IPS-18c (cell line): ENCODE results near the gene FOLR2.
"Not testable (repeated sequence)": the region's sequence is repeated elsewhere in the genome, so short reads cannot be mapped to it uniquely, and the experiment has no call there.

Experiments used
- H3K4me3 ChIP-seq: 2 replicates; pipeline ENCODE4 v1.7.0; 2013; ENCODE audit warnings: low read depth, mild to moderate bottlenecking, low read length, moderate library complexity; ENCODE audit not compliant: insufficient read depth
- H3K9me3 ChIP-seq: one replicate; pipeline ENCODE4 v1.6.1; 2013; ENCODE audit warnings: mild to moderate bottlenecking, low read length, moderate library complexity; ENCODE audit not compliant: control insufficient read depth, insufficient read depth

Gene FOLR2

GRCh38 chr11:72245263-72245816 lies 28.7 kb downstream of the FOLR2 start:
- Histone ChIP-seq H3K9me3 (no peaks in the 10 kb centered on the region), H3K4me3 (peak overlapping the region; percentile 65)

DNA sequence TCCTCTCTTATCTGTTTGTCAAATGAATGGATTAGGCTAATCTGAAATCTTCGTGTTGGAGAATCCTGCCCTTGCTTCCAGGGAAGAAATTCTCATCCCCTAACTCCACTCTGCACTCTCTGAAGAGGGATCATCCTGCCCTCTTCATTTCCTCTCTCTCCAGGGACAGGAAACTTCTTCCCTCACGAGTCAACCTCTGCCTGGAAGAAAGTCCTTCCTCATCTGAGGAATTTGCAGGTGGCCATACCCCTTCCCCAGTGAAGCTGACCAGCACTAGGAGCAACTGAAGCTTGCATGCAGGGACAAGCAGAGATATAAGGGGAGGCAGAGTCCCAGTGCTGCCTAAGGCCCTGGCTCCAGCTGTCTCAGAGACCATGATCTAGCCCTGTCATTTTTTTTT lies 31.0 kb downstream of the FOLR2 start:
- no peak overlapping the region for H3K4me3 ChIP-seq
- no peaks in the 10 kb centered on the region for H3K9me3 ChIP-seq

DNA sequence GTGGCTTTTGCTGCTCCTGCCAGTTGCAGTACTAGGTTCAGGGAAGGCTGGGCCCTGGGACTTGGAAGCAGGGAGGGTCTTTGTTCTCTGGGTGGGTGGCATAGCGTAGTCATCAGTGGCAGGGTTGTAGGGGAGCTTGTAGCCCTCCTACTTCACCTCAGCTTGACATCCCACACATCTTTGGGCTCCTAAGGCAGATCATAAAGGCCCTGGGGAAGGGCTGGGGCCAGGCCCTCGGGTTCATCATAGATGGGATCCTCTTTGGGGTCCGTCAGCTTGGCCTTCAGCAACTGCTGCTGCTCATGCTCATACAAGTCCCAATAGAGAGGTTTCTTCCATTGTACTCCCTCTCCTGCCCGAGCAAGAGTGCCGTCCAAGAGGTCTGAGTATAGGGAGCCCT lies 33.4 kb downstream of the FOLR2 start:
- Histone ChIP-seq H3K4me3 (no peak overlapping the region), H3K9me3 (no peaks in the 10 kb centered on the region)

DNA sequence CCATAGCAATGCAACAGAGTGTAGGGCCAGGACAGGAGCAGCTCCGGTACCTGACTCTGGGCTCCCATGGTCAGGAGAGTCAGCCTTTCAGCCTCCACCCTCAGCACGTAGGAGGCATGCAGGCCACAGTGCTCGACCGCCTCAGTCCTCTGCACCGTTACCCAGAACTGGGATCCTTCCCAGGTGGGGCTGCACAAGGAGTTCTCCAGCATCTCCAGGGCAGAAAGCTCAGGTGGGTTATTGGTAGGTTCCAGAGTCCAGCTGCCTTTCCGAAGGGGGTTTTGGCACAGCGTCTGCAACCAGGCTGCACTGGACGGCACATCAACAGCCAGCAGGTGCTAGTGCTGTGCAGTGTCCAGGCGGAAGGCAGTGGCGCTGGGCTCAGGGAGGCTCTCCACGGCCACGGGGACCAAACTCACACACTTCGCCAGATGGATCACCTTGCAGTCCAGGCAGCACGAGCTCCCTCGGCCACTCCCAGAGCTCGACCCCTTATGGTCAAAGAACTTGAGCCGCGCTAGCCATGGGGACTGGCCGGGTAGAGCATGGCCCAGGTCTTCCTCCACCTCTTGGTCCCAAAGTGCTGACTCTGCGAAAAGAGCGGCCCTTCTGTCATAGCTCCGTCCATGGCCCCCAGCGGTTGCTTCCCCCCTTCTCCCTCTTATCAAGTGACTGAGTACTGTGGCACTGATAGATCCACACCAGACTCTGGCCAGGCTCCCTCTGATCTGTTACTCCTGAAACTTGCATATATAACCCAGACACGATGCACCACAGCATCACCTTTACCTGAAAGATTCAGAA lies 34.3 kb downstream of the FOLR2 start:
- Histone ChIP-seq H3K4me3 (no peak overlapping the region), H3K9me3 (no peaks in the 10 kb centered on the region)

GRCh38 chr11:72251614-72252013 lies 35.0 kb downstream of the FOLR2 start:
- no peaks in the 10 kb centered on the region for H3K9me3 ChIP-seq
- no peak overlapping the region for H3K4me3 ChIP-seq

- Histone ChIP-seq H3K9me3 (no peaks in the 10 kb centered on the region), H3K4me3 (no peak overlapping the region)
Observed at GRCh38 chr11:72253392-72253791, 36.8 kb downstream of the FOLR2 start.

- H3K4me3 ChIP-seq: no peak overlapping the region
- H3K9me3 ChIP-seq: no peaks in the 10 kb centered on the region
Observed at GRCh38 chr11:72254299-72254993, 37.9 kb downstream of the FOLR2 start.

GRCh38 chr11:72257570-72257969 lies 41.0 kb downstream of the FOLR2 start:
- Histone ChIP-seq H3K4me3 (no peak overlapping the region), H3K9me3 (no peaks in the 10 kb centered on the region)

DNA sequence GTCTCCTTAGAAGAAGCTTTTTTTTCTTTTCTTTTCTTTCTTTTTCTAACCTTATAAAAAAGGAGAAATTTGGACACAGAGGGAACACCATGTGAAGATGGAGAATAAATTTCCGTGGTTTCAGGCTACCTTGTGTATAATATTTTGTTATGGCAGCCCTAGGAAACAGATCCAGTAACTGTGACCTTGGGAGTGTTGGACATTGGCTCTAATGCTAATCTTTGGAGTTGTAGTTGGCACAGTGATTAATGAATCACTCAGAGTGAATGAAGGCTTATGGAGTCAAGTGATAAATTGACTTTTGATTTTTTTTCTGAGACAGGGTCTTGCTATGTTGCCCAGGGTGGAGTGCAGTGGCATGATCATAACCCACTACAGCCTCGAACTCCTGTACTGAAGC lies 42.9 kb downstream of the FOLR2 start:
- Histone ChIP-seq H3K9me3 (no peaks in the 10 kb centered on the region), H3K4me3 (no peak overlapping the region)

- H3K9me3 ChIP-seq: no peaks in the 10 kb centered on the region
- no peak overlapping the region for H3K4me3 ChIP-seq
Observed at GRCh38 chr11:72260574-72260973, 44.0 kb downstream of the FOLR2 start.

DNA sequence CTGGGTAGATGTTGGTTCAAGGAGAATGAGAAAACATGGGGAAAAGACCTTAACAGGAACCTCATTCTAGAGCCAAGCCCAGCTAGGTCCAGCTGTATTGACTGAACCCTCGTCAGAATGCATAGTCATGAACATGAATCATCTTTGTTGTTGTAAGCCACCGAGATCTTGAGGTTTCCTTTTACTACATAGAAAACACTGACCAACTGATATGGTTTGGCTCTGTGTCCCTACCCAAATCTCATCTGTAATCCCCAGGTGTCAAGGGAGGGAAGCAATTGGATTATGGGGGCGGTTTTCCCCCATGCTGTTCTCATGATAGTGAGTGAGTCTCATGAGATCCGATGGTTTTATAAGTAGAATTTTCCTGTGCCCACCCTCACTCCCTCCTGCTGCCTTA lies 46.8 kb downstream of the FOLR2 start:
- H3K9me3 ChIP-seq: no peaks in the 10 kb centered on the region
- H3K4me3 ChIP-seq: no peak overlapping the region

DNA sequence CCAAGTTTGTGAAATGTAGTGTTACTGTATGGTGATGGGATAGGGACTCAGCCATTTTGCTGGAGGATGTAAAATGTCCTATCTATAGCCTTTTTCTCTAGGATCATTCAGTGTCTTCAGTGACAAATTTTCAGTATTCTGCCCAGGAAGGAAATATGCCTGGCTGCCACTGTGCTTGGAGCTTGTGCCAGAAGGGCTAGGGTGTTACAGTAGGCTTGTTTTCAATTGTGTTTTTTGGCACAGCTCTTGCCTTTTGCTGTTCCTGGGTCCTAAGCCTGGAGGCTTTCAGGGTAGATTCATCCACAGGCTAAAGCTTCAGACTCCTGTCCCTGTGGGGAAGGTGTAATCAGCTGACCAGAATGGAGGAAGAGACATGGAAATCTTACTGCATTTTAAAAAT lies 49.4 kb downstream of the FOLR2 start:
- Histone ChIP-seq H3K4me3 (no peak overlapping the region), H3K9me3 (no peaks in the 10 kb centered on the region)

GRCh38 chr11:72266960-72267359 lies 50.4 kb downstream of the FOLR2 start:
- not testable (repeated sequence) for H3K4me3 ChIP-seq, H3K9me3 ChIP-seq

DNA sequence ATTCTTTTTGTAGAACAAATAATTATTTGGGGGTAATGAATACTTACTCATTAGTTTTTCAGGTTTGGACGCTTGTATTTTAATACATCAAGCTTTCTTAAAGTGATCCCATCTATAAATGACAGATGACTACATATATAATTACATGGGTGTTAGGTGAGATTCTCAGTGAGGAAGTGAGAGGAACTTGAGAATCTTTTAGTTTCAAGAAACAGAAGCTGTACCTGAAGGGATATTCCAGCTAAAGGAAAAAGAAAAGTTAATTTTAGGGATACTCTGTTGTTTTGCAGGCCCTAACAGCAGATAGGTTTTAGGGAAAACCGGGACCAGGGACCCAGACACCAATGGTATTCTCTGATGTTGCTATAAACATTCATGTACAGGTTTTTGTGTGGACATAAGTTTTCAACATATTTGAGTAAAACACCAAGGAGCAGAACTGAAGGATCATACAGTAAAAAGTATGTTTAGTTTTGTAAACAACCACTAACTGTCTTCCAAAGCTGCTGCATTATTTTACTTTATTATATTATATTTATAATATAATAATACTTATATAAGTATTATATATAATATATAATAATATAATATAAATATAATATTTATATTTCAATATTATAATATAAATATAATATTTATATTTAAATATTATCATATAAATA lies 51.5 kb downstream of the FOLR2 start:
- Histone ChIP-seq H3K4me3 (no peak overlapping the region), H3K9me3 (no peaks in the 10 kb centered on the region)
